RWPE2 (cell line): ENCODE data around the gene LRP3.

Experiments used
- ATAC-seq: fragments of 200-7000 bp; cut with Tn5 transposase; 3 replicates; pipeline ENCODE4 v1.9.1; 2021; ENCODE audit warnings: low read depth
- DNase-seq: peaks from one replicate; pipeline ENCODE4 v3.0.0-alpha.2; 2020; ENCODE audit warnings: low spot score
- H3K27ac ChIP-seq: fragments of 450-650 bp; 2 replicates; pipeline ENCODE4 v1.5.1; 2017; ENCODE audit warnings: mild to moderate bottlenecking; ENCODE audit not compliant: poor library complexity, severe bottlenecking
- H3K27me3 ChIP-seq: fragments of 250-450 bp; sonication (Bioruptor Pico); 2 replicates; pipeline ENCODE4 v1.5.1; 2021; ENCODE audit warnings: mild to moderate bottlenecking, moderate library complexity; ENCODE audit not compliant: insufficient read depth, poor library complexity, severe bottlenecking
- H3K36me3 ChIP-seq: fragments of 250-450 bp; sonication (Bioruptor Pico); 2 replicates; pipeline ENCODE4 v1.5.1; 2020; ENCODE audit warnings: low read depth, mild to moderate bottlenecking, moderate library complexity
- H3K4me1 ChIP-seq: fragments of 250-450 bp; sonication (Bioruptor Pico); 2 replicates; pipeline ENCODE4 v1.5.1; 2021; ENCODE audit warnings: mild to moderate bottlenecking, moderate library complexity; ENCODE audit not compliant: insufficient read depth, poor library complexity, severe bottlenecking
- H3K4me3 ChIP-seq: fragments of 250-450 bp; sonication (Bioruptor Pico); 2 replicates; pipeline ENCODE4 v1.5.1; 2021; ENCODE audit warnings: mild to moderate bottlenecking, moderate library complexity; ENCODE audit not compliant: severe bottlenecking
- H3K9me3 ChIP-seq: fragments of 250-450 bp; sonication (Bioruptor Pico); 2 replicates; pipeline ENCODE4 v1.5.1; 2021; ENCODE audit warnings: mild to moderate bottlenecking, moderate library complexity; ENCODE audit not compliant: severe bottlenecking
- TF ChIP-seq, protein P1 (sequence below): fragments of 450-650 bp; IDR thresholded peaks from one replicate; pipeline ENCODE4 v1.5.1; 2017; ENCODE audit warnings: mild to moderate bottlenecking, moderate library complexity; ENCODE audit not compliant: poor library complexity, severe bottlenecking

The LRP3 gene

DNA sequence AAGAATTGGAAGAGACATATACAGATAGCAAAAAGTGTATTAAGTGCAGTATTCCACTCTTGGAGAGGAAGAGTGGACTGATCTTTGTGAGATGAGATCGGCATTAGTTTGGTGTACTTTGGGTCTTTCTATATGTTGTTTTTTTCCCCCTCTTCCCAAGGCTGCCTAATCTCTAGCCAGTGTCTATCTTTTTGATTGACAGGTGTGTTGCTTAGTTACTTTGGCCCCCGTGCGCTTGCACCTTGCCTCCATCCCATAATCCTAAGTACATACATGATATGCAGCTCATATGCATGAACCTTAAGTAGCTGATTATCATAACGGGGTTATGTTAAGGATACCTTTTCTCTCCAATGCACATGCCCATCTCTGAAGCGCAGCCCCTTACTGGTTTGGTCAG is 35.8 kb downstream of the LRP3 start:
- no peaks in the 10 kb centered on the region for H3K4me1 ChIP-seq
- H3K27me3 ChIP-seq, result peaks cover 27% of the 10 kb centered on the region
- ATAC-seq (no peak), DNase-seq (no peak)
- no peak overlapping the region for H3K4me3 ChIP-seq
- peaks cover 15% of the 10 kb centered on the region for H3K9me3 ChIP-seq
- H3K36me3 ChIP-seq, result no peaks in the 10 kb centered on the region
- no peak overlapping the region for H3K27ac ChIP-seq
- TF ChIP-seq, protein P1, sequence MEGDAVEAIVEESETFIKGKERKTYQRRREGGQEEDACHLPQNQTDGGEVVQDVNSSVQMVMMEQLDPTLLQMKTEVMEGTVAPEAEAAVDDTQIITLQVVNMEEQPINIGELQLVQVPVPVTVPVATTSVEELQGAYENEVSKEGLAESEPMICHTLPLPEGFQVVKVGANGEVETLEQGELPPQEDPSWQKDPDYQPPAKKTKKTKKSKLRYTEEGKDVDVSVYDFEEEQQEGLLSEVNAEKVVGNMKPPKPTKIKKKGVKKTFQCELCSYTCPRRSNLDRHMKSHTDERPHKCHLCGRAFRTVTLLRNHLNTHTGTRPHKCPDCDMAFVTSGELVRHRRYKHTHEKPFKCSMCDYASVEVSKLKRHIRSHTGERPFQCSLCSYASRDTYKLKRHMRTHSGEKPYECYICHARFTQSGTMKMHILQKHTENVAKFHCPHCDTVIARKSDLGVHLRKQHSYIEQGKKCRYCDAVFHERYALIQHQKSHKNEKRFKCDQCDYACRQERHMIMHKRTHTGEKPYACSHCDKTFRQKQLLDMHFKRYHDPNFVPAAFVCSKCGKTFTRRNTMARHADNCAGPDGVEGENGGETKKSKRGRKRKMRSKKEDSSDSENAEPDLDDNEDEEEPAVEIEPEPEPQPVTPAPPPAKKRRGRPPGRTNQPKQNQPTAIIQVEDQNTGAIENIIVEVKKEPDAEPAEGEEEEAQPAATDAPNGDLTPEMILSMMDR, result no peak

DNA sequence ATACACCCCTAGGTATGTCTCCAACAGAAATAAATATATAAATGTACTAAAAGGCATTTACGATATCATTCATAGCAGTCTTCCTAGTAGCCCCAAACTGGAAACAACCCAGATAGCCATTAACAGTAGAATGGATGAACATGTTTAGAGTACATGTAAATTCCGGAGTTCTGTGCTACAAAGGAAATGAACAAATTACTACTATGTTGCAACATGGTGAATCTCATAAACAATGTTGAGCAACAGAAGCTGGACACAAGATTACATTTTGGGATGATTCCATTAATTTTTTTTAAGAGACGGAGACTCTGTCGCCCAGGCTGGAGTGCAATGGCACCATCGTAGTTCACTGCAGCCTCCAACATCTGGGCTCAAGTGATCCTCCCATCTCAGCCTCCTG is 37.4 kb downstream of the LRP3 start:
- H3K4me1 ChIP-seq, result no peaks in the 10 kb centered on the region
- no peaks in the 10 kb centered on the region for H3K36me3 ChIP-seq
- no peak for DNase-seq
- ATAC-seq, result no peak
- H3K27me3 ChIP-seq, result peaks cover 14% of the 10 kb centered on the region
- no peak overlapping the region for H3K4me3 ChIP-seq
- peaks cover 15% of the 10 kb centered on the region for H3K9me3 ChIP-seq
- no peak overlapping the region for H3K27ac ChIP-seq
- TF ChIP-seq, protein P1, result no peak

- no peak overlapping the region for H3K4me3 ChIP-seq
- no peak for DNase-seq
- H3K9me3 ChIP-seq, result peaks cover 9% of the 10 kb centered on the region
- no peak for ATAC-seq
- TF ChIP-seq, protein P1, result no peak
- no peak overlapping the region for H3K27ac ChIP-seq
- no peaks in the 10 kb centered on the region for H3K4me1 ChIP-seq
- peaks cover 4% of the 10 kb centered on the region for H3K27me3 ChIP-seq
- H3K36me3 ChIP-seq, result no peaks in the 10 kb centered on the region
These were observed 38.5 kb downstream of the LRP3 start for GRCh38 chr19:33232656-33233055.

GRCh38 chr19:33233056-33233873 is 39.1 kb downstream of the LRP3 start:
- H3K27ac ChIP-seq, result no peak overlapping the region
- H3K4me3 ChIP-seq, result no peak overlapping the region
- no peaks in the 10 kb centered on the region for H3K36me3 ChIP-seq
- H3K9me3 ChIP-seq, result peaks cover 3% of the 10 kb centered on the region
- ATAC-seq, result no peak
- H3K27me3 ChIP-seq, result no peaks in the 10 kb centered on the region
- DNase-seq, result no peak
- H3K4me1 ChIP-seq, result no peaks in the 10 kb centered on the region
- TF ChIP-seq, protein P1, result no peak

- no peaks in the 10 kb centered on the region for H3K36me3 ChIP-seq
- ATAC-seq (no peak), DNase-seq (peak; percentile 49)
- H3K27me3 ChIP-seq, result no peaks in the 10 kb centered on the region
- TF ChIP-seq, protein P1, result no peak
- H3K4me1 ChIP-seq, result no peaks in the 10 kb centered on the region
- no peak overlapping the region for H3K27ac ChIP-seq
- H3K4me3 ChIP-seq, result no peak overlapping the region
- no peaks in the 10 kb centered on the region for H3K9me3 ChIP-seq
These were observed 40.0 kb downstream of the LRP3 start for GRCh38 chr19:33234092-33234491.
